ENCODE results near the gene NOS3. TPM values are rescaled to one million over a fixed set of nuclear protein-coding genes. Genes with fewer than 3 reads are reported as not detected.
A peak's percentile ranks its signal among the peaks of the same experiment; 100 is the strongest.

NOS3 gene
- total and polyA plus RNA-seq, 2 donors (not counting 3 experiments of a cell fraction or from before 2014, with no cell fraction given) = 82.8 to 95.1 TPM

DNA sequence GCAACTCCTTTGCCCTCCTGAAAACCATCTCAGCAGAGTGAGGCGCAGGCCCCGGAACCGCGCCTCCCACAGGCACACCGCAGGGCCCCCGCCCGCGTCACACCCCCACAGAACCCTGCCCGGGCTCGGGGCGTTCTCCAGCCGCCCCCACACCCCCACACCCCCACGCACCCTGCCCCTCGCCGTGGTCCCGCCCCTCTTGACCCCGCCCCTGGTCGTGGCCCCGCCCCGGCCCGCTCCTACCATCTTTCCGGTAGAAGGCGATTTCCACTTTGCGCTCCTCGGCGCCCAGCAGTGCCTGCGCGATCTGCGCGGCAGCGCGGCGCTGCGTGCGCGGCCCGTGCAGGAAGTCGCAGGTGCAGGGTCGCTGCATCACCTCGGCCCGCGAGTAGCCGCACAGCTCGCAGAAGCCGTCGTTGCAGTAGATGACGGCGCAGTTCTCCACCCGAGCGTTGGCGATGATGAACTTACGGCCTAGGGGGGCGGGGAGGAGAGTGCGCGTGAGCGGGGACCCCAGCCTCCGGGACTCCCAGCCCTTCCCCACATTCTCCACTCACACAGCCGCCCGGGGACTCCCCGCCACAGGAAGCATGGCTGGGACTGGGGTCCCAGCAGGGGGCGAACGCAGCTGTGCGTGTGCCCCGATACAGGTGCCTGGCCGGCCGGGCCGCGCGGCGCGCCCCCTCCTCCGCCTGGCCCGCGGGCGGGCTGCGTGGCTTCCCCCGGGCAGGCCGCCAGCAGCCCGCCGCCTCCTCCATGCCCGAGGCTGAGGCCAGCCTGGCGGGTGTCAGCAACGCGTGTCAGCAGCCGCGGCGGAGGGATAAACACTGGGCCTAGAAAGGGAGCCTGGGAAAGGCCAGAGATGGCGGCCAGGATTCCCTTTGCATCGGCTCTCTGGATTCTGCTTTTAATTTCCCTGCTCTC lies 16.1 kb upstream of the NOS3 start:
- peaks cover 18 to 25% of the 10 kb centered on the region in 2 experiments for H3K27me3 ChIP-seq (ENCODE audit: control insufficient read depth in 2 of 2, insufficient read depth in 2 of 2, low read length in 2 of 2)
- H3K4me1 ChIP-seq (ENCODE audit: control insufficient read depth, extremely low read depth, insufficient read depth, low read length) = peaks cover 10% of the 10 kb centered on the region

More for the DNA sequence above, 16.1 kb upstream of the NOS3 start:
- DNase-seq (ENCODE audit: low read depth, low spot score) (peak; percentile 12), FAIRE-seq (no peak)
- Histone ChIP-seq H3K36me3 (ENCODE audit: control insufficient read depth in 2 of 2, extremely low read depth in 1 of 2, insufficient read depth in 2 of 2, low read length in 2 of 2) (no peaks in the 10 kb centered on the region), H2AFZ (ENCODE audit: low read depth, low read length) (peak overlapping the region; percentile 43), H3K79me2 (ENCODE audit: control insufficient read depth, insufficient read depth, low read length) (no peaks in the 10 kb centered on the region), H3K9ac (replicated peaks; ENCODE audit: extremely low read depth, insufficient read depth, low read length) (no peak overlapping the region), H3K27ac (ENCODE audit: insufficient read depth, low read depth, low read length) (no peak overlapping the region), H3K9me3 (replicated peaks; ENCODE audit: control insufficient read depth, insufficient read depth, low read length) (no peaks in the 10 kb centered on the region), H3K9me1 (replicated peaks; ENCODE audit: control insufficient read depth, extremely low read depth, insufficient read depth, low read length) (no peaks in the 10 kb centered on the region), H4K20me1 (replicated peaks; ENCODE audit: control insufficient read depth, extremely low read depth, insufficient read depth, low read length) (no peaks in the 10 kb centered on the region), H3K4me3 (replicated peaks in 1 of 3; ENCODE audit: insufficient read depth in 1 of 3, low read depth in 1 of 3, low read length in 3 of 3) (peak overlapping the region in 1 of 3 experiments; percentile 8), H3K4me2 (ENCODE audit: insufficient read depth, low read length) (peak overlapping the region; percentile 24)
- dilution Hi-C loops (cut with MboI; ENCODE audit: extremely low pct_ligation_motif_present, low sequenced_read_pairs) (no loop called here), intact Hi-C loops (cut with micrococcal nuclease) (loop anchor here (1.0 kb wide), 1 partner anchor 12 kb away; no protein-coding TSS in a partner anchor)
- TF ChIP-seq, protein P1, sequence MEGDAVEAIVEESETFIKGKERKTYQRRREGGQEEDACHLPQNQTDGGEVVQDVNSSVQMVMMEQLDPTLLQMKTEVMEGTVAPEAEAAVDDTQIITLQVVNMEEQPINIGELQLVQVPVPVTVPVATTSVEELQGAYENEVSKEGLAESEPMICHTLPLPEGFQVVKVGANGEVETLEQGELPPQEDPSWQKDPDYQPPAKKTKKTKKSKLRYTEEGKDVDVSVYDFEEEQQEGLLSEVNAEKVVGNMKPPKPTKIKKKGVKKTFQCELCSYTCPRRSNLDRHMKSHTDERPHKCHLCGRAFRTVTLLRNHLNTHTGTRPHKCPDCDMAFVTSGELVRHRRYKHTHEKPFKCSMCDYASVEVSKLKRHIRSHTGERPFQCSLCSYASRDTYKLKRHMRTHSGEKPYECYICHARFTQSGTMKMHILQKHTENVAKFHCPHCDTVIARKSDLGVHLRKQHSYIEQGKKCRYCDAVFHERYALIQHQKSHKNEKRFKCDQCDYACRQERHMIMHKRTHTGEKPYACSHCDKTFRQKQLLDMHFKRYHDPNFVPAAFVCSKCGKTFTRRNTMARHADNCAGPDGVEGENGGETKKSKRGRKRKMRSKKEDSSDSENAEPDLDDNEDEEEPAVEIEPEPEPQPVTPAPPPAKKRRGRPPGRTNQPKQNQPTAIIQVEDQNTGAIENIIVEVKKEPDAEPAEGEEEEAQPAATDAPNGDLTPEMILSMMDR (IDR thresholded peaks at IDR 0.05; ENCODE audit: extremely low read depth in 1 of 2, insufficient read depth in 1 of 2, low read depth in 1 of 2, low read length in 2 of 2) = peak; percentile 35 to 51
- TF ChIP-seq, protein P2, sequence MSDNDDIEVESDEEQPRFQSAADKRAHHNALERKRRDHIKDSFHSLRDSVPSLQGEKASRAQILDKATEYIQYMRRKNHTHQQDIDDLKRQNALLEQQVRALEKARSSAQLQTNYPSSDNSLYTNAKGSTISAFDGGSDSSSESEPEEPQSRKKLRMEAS (IDR thresholded peaks at IDR 0.05; ENCODE audit: insufficient read depth, insufficient read length) = no peak
- POLR2A ChIA-PET = no interaction called here
- no TSS peak for BruUV-seq (replicated peaks)
- CTCF ChIA-PET = interaction anchor here (0.9 to 2.3 kb wide), 5 partner anchors 11 to 44 kb away, joined by 3 to 14 read pairs (median 6); no protein-coding TSS in a partner anchor
